Eye (tissue), 1 donor: ENCODE results near the gene TBX1.
"Not testable (repeated sequence)": the region's sequence is repeated elsewhere in the genome, so short reads cannot be mapped to it uniquely, and the experiment has no call there.

Experiments used
- DNase-seq: peaks from one replicate; pipeline ENCODE4 v3.0.0-alpha.2; 2015

Gene TBX1

DNA sequence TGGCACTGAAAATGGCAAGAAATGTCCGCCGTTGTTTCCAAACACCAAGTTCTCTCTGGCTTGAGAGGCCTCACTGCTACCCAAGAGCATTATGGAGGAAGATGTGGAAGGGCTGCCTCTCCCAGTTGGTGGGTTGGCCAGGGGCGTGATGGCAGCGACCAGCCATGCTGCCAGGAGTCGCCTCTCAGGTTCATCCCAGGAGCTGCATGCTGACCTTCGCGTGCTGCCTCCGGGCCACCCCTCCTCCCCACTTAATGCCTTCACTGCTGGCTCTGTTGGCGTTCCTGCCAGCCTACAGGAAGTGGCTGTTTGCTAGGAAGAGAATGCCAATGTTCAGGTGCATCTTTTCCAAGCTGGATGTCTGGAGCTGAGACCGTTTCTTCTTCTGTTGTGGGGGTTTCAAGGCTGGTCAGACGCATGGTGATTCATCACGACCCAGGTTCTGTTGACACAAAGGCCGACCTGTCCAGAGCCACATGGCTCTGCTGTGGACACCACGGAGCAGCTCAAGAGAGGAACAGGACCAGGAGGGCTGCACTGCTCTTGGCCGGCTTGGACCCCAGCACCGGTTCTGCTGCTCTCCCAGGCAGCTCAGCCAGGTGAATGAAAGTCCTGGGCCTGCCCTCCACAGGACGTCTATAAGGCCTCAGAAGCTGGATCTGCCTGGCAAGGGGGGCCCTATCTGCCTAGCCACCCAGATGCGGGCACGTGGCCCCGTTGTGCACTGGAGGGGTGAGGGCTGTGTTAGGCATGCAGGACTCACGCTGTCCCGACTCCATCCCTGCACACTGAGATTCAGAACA lies 25.1 kb downstream of the TBX1 start:
- no peak for DNase-seq

- DNase-seq = no peak
Measured at GRCh38 chr22:19786264-19786585, 25.6 kb downstream of the TBX1 start.

- DNase-seq = no peak
Measured at GRCh38 chr22:19786959-19787848, 26.6 kb downstream of the TBX1 start.

- DNase-seq = no peak
Measured at GRCh38 chr22:19787849-19788141, 27.2 kb downstream of the TBX1 start.

- no peak for DNase-seq
Measured at GRCh38 chr22:19788661-19789225, 28.2 kb downstream of the TBX1 start.

GRCh38 chr22:19789406-19789805 lies 28.8 kb downstream of the TBX1 start:
- DNase-seq = no peak

GRCh38 chr22:19789828-19790227 lies 29.2 kb downstream of the TBX1 start:
- no peak for DNase-seq

- no peak for DNase-seq
Measured at GRCh38 chr22:19791243-19791642, 30.7 kb downstream of the TBX1 start.

DNA sequence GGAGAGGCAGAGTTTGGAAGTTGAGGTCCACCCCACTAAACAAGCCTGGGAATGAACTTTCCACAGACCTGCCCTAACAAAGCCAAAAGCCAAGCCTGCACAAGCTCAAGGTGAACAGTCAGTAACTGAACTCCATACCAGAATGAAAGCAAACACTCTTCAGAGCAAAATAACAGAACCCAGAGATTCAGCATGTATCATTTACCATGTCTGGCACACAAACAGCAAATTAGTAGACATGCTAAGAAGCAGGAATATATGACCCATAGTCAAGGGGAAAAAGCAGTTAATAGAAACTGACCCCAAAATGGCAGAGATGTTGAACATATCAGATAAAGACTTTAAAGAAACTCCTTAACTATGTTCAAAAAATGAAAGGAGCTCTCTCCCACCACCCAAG lies 31.3 kb downstream of the TBX1 start:
- DNase-seq = no peak

GRCh38 chr22:19792383-19792896 lies 31.9 kb downstream of the TBX1 start:
- not testable (repeated sequence) for DNase-seq

DNA sequence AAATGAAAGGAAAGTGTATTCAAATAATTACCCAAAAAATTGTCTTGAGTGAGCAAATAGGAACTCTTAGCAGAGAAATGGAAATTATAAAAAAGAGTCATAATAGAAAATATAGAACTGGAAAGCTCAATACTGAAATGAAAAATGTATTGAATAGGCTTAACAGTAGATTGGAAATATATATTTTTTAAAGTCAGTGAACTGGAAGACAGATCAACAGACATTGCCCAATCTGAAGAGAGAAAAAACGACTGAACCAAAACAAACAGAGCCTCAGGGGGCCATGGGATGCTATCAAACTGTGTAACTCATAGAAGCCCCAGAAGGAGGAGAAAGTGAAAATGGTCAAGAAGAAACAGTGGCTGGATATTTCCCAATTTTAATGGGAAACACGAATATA lies 32.6 kb downstream of the TBX1 start:
- DNase-seq = no peak

DNA sequence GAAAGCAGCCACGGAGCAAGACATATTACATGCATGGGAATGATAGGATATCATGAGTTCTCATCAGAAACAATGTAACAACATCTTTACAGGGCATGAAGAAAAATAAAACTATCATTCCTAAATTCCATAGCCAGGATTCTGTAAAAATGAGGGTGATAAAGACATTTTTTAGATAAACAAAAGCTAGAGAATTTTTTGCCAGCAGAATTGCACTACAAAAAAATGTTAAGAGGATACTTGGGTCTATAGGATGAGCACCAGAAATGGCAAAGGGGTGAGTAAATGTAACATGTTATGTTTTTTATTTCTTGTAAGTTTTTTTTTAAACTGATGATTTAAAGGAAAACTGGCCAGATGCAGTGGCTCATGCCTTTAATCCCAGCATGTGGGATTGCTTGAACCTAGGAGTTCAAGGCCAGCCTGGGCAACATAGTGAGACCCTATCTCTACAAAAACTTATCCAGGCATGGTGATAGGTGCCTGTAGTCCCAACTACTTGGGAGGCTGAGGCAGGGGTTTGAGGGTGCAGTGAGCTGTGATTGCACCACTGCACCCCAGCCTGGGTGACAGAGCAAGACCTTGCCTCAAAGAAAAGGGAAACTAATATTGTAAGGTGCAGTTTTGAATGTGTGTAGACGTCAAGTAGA lies 33.2 kb downstream of the TBX1 start:
- DNase-seq = no peak

DNA sequence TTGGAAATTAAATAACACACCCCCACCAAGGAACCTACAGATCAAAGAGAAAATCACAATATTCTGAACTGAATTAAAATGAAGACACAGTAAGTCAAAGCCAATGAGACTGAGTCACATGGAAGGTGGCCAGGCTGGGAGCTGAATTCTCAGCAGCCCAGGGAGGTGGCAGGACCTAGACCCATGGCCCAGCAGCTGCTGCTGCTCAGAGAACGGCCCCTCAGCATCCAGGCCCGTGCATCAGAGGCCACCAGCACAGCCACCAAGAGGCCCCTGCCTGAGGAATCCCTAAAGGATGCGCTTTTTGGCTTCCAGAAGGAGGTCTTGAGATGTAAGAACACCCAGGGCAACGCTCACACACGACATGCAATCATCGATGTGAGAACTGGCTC lies 35.0 kb downstream of the TBX1 start:
- no peak for DNase-seq

DNA sequence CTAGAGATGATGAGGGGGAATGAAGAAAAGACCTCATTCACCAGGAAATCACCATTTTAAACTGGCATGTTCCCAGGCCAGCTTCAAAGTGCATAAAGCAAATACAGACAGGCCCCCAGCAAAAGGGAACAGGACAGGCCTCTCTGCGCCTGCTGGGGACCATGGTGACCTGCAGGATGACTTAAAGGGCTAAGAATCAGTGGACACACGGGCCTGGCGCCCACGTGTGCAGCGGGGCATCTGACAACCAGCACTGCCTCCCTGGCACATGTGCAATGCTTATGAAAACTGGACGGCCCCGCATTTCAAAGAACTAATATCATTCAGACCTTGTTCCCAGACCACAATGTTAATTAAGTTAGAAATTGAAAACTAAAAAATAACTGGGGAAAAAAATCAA lies 35.6 kb downstream of the TBX1 start:
- DNase-seq = no peak

GRCh38 chr22:19797086-19798002 lies 36.8 kb downstream of the TBX1 start:
- no peak for DNase-seq

- no peak for DNase-seq
Measured at GRCh38 chr22:19798003-19798665, 37.6 kb downstream of the TBX1 start.

DNA sequence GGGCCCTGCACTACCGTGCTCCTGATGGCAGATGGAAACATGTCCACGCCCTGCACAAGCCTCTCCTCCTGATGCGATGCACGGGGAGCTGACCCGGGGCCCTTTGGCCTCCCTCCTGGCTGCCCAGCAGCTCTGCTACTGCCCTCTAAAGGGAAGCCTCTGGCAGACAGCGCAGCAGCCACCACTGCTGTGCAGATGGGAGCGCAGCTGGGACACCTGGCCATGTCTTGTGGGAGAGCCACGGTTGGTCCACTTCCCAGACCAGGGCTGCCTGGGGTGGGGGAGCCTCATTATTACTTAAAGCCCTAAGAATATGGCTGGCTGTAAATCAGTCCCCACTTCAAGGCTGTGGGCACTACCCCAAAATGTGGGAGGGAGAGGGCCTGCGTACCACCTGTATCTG lies 38.3 kb downstream of the TBX1 start:
- DNase-seq = no peak

DNA sequence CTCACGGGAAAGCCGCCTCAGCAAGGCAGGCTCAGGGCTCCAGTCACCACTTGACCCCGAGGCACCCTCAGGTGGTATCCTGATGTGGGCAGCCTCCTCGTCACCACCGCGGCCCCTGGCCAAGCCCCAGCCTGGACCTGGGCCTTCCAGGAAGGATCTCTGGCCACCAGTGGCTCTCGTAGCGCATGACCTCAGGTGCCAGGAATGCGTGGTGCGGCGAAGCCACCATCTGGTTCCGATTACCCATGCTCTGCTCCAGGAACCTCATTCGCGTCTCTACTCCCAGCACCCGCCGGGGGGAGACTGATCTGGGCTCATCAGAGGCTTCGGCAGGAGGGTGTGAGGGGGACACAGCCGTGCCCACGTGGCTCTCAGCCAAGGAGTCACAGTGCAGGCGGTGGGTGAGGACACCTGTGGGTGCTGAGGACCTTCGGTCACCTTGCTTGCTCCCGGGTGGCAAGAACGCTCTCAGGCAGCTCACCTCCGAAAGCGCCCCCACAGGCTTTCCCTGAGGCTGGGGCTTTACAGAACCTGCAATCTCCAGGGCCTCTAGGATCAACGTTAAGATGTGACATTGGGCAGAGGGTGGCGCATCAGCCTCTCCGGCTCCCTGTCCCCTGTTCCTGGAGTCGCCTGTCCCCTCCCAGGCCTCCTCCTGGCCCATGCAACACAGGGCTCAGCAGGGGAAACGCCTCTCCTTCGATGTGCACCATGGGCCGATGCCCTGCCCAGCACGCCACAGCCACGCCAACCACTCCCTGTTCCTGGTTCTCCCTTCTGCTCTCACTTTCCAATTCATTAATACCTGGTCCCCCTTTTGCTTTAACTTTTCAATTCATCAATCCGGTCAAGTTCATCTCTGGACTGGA lies 39.0 kb downstream of the TBX1 start:
- peak; percentile 86 for DNase-seq

GRCh38 chr22:19800306-19800705 lies 39.7 kb downstream of the TBX1 start:
- DNase-seq = no peak

- DNase-seq = no peak
Measured at GRCh38 chr22:19800761-19801244, 40.2 kb downstream of the TBX1 start.
